Middle frontal gyrus (tissue), 1 donor: ENCODE data around the gene CALD1.

Source experiments
- DNase-seq: peaks from one replicate; pipeline ENCODE4 v3.0.0-alpha.2; 2015; ENCODE audit warnings: low spot score; ENCODE audit errors: extremely low spot score

CALD1 gene

DNA sequence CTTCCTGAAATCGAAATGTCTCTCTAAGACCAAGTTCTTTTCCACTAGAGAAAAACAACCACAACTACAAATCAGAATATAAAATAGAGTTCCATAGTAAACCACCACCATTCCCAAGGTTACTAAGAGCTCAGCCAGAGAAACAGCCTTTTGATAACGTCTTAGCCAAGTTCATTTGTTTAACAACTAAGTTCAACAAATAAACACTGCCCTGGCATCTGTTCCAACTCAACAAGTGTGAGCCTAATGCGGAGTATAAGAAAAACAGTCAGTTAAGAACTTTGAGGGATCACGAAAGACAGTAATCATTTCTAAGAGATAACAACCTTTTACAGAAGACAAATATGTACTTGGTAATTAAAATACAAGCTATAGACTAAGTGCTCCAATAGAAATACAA lies 77.3 kb downstream of the CALD1 start:
- DNase-seq, result no peak

- no peak for DNase-seq
Measured at GRCh38 chr7:134857958-134858357, 78.5 kb downstream of the CALD1 start.

DNA sequence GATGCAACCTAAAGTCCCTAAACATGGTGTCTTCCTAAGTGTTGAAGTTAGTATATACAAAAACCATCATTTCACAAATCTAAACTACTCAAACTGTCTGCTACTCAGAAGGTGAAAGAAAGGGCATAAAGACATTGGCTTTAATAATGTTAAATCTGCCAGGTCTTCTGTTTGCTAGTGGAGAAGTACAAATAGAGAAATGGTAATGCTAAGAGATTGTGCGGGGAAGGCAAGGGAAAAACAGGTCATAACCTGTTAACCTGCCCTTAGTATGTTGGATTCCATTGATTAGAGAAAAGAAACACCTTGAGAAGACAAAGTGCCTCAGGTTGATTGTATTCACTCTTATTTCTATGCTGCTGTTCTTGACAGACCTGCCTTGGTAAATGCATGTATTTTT lies 80.3 kb downstream of the CALD1 start:
- no peak for DNase-seq

GRCh38 chr7:134865001-134865845 lies 85.8 kb downstream of the CALD1 start:
- DNase-seq, result no peak

DNA sequence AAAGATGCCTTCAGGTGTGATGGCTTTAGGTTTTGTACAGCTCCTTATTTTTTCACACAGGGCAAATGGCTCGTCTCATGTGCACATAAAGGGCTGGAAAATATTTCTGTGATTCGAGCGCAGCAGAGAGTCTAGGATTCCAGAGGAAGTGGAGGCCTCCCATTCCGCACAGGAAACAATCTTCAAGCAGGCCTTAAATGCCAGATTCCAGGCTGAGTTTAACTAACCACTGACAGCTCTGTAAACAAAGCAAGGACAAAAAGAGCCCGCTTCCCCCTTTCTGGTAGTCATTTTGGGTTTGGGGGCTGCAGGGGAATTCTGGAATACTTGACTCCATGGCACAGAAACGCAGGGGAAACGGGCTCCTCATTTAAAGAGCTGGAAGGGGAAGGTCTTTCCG lies 87.2 kb downstream of the CALD1 start:
- DNase-seq, result no peak

DNA sequence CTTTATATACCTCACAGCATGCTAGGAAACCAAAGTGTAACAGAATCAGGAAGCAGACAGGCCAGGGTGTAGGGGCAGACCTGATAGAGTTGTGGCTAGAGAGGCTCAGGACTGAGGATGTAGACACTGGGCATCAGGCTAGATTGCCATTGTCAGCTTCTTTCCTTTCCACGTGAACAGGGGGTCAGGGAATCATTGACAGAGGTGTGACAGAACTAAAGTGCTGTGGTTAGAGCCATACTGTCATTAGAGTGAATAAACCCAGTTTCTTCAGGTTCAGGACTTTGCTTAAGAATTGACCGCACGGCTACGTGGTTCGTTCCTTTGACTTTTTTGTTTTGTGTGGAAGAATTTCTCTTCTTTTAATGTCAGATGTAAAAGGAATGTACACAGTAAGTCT lies 90.7 kb downstream of the CALD1 start:
- no peak for DNase-seq

DNA sequence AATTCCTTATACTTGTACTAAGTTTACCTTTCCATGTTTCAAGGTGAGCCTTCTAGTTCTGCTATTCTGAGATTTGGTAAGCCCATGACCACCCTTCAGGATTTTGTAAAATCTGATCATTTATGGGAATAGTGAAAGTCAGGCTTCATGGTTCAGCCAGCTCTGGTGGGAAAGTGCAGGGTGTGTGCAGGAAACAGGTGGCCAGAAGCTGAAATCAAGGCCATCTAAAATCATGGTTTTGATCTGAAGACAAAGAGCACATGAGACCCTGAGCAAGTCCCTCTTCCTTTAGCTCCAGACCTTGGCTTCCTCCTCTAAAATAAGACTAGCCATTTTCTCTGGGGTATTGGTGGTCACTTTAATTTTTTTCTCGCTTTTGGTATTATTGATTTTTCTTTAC lies 91.3 kb downstream of the CALD1 start:
- no peak for DNase-seq

DNA sequence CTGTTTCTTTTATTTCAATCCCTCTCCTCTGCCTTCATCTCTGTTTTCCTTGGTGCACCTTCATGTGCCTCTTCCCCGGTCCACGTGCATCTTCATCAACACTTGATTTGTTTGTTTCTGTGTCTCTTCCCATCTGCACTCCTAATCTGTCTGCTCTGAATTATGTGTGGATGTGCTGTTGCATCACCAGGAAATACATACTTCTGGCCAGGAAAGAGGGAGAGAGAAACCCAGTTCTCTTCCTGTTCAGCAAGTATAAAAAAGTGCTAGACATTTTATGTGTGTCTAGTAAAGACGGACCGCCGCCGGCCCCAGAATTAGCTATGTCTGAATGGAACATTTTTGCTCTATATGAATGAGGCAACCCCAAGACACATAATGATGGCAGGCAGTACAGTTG lies 93.8 kb downstream of the CALD1 start:
- DNase-seq, result no peak

DNA sequence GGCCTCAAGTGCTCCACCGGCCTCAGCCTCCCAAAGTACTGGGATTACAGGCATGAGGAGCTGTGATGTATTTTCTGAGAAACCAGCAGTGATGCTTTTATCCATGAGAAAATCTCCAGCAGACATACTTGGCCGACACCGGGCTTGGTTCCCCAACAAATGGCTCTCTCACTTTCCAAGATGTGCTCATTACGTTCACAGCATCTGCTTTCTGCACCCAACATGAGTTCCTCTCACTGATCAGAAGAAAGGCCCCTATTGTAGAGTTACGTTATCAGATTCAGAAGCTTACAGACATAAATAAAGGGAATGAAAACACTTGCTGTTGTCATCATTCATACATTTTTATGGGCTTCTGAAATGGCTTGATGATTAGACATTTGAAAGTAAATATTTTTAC lies 95.0 kb downstream of the CALD1 start:
- DNase-seq, result no peak

DNA sequence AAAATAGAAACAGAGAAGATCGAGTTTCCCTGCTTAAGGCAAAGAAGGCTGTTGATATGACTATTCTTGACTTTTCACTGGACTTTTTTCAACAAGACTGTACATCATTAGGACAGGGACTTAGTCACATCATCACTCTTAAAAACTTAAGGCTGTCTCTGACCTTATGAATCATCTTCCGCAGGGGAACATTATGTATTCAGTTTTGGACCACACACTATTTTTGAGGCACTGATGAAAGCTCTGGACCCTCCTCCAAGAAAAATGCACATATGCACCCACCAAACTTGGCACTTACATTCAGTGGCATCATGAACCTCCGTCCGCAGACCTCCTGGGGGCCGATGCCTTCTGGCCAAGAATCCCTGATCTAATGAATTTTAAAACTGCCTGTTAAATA lies 96.4 kb downstream of the CALD1 start:
- DNase-seq, result no peak

- no peak for DNase-seq
Measured at GRCh38 chr7:134878746-134879357, 99.4 kb downstream of the CALD1 start.

DNA sequence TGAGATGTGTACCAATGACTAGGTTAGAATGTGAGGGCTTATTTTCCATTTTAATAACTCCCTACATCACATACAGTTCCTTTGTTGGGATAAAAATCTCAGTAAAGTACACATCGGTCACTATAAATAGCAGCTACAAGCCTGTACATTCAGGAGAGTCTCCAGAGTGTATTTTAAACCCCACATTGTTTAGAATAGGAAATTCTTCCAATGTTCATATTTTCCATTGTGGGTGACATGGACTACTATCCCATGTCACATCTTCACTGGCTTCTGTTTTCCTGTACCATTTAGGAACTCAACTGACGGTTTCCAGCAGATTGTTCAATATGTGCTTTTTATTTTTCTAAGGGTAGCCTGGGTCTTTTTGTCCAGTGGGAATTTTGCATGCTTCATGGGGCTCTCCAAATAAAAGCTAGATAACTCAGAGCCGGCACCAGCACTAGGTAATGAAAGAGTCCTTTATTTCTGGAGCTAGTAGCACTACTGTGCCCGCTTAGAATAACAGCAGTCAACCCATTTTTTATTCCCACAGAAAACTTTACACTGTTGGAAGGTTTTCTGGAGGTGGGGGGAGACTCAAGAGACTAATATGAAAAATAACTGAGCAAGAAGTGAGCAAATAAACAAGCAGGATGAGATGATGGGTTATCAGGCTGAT lies 100.5 kb downstream of the CALD1 start:
- no peak for DNase-seq

DNA sequence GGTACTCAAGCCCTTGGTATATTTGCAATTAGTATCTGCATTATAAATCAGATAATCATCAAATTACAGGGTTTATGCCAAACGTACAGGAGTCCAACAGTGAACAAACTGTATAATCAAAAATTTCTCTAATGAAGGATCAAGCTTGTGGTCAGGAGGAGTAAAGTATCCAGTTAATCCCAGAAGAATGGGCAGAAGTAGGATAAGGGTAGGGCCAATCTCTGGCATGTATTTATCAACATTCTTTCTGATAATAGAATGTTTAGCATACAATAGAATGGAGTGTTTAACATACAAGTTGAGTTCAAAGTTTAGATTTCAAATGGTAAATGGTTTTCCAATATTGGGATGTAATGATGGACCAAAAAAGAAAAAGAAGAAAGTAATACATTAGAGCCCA lies 103.0 kb downstream of the CALD1 start:
- DNase-seq, result no peak

GRCh38 chr7:134885967-134886352 lies 106.5 kb downstream of the CALD1 start:
- no peak for DNase-seq

- DNase-seq, result no peak
Measured at GRCh38 chr7:134886353-134887057, 107.1 kb downstream of the CALD1 start.

DNA sequence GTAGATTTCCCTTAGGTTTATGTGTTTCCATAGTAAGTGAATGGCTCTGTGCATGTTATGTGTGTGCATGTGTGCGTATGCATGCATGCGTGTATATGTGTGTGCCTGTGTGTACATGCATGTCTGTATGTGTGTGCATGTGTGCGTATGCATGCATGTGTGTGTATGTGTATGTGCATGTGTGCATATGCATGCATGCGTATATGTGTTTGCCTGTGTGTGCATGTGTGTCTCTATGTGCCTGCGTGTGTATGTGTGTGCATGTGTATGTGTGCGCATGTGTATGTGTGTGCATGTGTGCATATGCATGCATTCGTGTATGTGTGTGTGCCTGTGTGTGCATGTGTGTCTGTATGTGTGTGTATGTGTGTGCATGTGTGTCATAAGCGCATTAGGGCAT lies 108.1 kb downstream of the CALD1 start:
- no peak for DNase-seq

DNA sequence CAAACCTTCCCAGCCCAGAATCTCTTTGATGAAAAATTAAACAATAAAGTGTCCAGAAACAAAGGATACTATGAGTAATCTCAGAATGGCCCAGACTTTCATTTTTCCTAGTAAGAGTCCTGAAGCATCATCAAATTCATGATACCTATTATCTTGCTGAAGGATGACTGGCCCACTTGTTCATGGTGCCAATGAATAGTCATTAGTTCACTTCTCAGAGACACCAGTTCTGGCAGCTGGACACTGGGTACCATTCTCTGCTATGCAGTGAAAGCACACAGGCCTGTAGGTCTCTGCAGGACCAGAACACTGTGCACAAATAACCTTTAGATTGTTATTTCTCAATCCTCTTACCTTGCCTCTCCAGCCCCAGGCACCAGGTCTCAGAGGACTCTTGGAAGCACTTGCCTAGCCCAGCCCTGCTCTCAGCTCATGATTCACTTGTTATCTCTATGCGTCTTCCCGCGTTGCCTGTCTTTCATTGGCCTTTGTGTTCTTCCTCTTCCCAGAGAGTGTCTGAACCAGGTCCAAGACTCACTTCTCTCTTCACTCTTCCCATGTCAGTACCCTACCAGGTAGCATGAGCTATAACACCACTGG lies 108.8 kb downstream of the CALD1 start:
- no peak for DNase-seq

- DNase-seq, result no peak
Measured at GRCh38 chr7:134890246-134891240, 111.1 kb downstream of the CALD1 start.

DNA sequence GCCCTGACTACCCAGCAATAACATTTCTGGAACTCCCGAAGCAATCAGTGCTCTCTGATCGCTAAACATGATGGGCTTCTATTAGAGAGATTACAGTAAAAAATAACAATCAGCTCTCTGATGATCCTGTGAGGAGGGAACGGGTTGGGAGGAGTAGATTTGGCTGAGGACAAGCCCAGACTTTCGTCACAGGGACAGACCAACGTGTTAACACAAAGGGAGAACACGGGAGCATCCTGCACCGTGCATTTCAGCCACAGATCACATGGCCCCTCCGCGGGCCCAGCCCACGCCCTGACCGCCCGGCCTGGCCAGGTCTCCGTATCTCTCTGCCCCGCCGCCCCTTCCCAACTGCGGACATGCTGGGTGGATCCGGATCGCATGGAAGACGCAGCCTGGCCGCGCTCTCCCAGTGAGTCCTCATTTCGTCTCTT lies 111.8 kb downstream of the CALD1 start:
- peak; percentile 81 for DNase-seq
